AG08395 (cell line): ENCODE data around the gene UBD.

Experiments used
- DNase-seq: peaks from one replicate; pipeline ENCODE4 v3.0.0; 2012; ENCODE audit warnings: mixed read lengths, low spot score

Gene UBD

DNA sequence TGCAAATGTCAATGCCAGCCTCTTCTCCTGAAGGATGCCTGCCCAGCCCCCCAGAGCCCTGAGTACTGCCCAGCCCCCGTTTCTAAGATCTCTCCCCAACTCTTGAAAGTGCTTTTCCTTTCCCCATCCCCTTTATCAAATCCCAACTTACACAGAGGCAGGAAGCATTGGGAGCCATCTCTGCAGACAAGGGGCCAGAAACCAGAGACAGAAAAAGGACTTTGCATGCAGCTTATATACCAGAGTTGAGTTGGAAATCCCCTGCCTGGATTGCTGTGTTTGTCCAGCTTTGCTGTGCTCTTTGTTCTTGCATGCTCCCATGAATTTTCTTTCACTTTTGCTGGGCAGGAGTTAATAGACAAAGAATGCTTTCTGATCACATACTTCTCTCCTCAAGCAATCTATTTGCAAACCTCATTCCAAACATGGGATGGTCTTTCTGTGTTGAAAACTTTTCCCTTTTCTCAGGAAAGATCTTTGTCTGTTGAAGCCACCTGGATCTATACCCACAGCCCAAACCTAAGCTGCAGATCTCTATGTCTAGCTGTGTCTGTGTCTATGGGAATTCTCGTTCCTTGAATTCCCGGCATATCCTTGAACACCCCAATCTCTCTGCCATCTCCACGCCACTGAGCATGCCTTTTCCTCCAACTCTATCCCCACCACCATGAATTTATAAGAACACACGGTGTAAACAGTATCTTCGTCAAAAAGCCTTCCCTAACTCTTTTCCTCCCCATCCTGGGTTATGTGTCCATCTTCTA lies at the start of gene UBD:
Gene UBD (minus strand): TSS at position 209 of the 764 bp plus-strand sequence. CDS start 31 bp downstream, at position 178.
- DNase-seq = no peak

DNA sequence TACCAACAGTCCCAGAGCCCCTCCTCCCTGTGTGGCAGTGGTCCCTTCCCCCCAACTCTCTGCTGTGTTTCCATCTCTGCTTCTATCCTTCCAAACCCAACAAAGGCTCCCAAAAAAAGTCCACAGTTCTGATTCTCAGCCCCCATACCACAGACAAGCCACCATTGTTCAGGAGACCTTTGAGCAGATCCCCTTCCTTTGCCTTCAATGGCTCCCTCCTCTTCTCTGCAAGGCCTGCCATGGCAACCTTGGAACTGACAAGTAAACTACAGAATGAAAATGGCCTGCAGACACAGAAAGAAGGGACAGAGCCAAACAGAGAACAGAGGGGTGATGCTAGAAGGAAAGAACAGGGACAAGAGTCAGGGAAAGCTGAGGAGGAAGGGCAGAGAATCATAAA lies 48.6 kb upstream of the UBD start:
- DNase-seq = no peak

DNA sequence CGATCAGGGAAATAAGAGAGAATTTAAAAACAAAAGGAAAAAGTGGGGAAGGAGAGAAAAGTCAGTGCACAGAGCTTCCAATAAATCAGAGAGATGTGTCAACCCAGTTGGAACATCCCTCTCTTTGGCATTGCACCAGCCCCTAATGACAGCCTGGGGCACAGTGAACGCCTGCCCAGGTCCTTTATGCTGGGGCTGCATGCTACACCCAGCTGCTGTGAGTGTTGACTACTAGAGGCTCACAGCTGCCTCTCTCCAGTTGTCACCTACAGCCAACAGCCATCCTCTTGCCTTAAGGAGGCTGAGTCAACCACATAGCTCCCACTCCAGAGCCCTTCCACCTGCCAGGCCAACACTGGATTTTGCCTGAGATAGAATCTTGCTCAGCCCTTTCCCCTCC lies 44.4 kb upstream of the UBD start:
- DNase-seq = no peak

DNA sequence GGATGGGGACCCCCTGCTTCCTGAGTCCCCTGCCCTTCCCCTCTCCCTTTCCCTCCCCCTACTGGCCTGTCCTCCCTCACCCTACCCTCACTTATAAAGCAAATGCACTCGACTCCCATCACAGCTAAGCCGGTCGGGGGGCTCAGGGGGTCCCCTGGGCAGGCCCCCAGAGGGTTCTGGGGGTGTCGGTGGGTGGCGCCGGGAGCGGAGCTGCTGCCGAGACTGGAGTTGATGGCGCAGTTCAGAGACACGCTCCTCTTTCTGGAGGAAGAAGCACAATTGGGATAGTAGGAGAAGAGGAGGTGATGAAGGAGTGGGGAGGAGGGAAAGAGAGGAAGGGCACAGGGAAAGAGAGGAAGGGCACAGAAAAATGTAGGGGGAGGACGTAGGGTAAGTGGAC lies 43.9 kb upstream of the UBD start:
- no peak for DNase-seq

DNA sequence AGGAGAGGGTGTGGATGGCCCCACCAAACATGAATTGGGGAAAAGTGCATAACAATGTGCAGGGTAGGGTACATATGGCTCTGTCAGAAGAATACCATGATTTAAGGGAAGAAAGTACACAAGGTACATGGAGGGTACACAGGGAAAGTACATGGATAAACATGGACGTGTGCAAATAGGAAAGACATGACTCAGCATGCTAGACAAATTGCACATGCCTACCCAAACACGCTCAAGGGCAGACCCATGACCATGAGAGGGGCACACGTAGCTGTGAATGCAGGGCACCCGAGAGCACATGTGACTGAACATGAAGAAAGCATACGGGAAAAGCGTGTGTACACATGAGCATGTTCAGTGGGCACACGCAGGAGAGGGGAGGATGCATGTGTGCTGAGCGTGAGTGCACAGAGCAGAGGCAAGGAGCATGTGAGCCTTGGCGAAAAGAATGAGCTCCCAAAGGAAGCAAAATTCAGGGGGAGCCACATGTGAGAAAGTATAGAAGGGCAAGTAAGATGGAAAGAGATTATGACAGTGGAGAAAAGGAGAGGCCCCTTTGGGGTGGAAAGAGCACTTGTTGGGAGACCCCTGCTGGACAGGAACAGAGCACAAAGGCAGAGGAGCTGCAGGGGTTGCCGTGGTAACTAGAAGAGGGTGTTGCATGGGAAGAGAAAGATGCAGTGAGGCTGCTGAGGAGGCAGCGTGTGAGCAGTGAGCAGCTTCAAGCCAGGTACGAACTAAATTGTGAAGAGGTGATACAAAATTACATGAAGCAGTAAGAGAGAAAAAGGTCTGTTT lies 43.2 kb upstream of the UBD start:
- no peak for DNase-seq

DNA sequence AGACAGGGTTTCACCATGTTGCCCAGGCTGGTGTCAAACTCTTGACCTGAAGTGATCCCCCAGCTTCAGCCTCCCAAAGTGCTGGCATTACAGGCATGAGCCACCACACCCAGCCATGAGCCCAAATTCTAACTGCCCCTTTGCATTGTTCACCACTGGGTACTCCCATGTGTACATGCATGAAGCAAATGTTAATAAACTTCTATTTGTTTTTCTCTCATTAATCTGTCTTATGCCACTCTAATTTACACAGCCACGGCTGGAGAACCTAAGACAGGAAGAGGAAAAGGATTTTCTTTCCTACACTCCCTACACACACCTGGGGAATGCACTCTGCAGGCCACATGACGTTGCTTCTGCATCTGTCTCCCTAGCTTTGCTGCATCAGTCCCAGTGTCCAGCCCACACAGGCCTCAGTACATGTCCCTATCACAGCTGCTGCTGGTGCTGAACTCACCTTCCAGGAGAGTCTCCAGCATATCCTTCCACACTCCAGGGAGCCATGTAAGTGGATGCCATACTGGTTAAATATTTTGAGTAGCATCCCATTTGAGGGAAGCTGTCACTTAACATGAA lies 38.7 kb upstream of the UBD start:
- no peak for DNase-seq

DNA sequence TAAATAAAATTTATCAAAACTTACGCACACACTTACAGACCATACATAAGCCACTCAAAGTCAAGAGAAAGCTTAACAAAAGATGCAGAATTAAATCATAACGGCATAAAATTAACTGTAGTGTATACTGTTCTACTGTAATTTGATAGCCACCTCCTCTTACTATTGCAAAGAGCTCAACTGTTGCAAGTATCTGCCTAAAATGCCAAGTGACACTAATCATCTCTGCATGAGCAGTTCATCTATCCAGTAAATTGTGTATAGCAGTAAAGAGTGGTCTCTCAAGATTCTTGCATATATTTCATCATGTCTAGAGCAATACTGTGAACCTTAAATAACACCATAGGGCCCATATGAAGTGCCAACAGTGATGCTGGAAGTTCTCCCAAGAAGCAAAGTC lies 37.7 kb upstream of the UBD start:
- DNase-seq = no peak

DNA sequence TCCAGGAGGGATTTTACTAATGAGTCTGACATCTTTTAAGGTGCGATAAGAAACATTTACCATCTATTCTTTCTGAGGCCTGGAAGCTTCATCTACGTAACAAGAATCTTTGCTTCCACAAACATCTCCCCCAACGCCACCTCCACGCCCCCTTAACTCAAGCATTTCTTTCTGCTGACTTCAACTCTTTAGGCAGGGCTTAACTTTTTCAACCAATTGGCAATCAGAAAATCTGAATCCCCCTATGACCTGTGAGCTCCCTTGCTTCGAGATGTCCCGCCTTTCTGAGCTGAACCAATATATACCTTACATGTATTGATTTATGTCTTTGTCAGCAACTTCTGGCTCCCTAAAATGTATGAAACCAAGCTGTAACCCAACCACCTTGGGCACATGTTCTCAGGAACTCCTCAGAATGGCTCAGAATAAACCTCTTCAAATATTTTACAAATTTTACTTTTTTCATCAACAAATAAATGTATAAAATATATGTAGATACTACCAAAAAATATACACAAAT lies 36.9 kb upstream of the UBD start:
- no peak for DNase-seq

DNA sequence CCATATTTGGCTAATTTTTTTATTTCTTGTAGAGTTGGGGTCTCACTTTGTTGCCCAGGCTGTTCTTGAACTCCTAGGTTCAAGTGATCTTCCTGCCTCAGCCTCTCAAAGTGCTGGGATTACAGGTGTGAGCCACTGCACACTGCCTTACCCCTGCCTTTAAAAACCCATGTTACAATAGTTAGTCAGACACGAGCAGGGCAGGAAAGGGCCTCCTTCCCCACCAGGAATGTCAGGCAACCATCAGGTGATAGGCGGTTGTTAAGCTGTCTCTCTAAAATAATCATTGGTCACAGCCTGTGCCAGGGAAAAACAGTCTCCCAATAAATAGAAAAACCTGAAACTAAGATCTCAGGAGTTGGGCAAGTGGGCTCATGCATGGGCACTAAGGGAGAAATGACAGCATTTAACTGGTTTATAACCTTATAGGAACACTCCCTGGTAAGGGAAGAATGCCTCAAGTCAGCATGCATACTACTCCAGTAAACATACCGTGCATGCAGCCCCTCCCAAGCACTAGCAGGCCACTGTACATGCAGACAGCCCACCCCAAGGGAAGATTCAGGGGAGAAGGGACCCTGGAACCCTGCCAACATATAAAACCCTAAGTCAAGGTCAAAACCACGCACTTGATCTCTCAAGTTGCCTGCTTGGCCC lies 33.8 kb upstream of the UBD start:
- DNase-seq = no peak

DNA sequence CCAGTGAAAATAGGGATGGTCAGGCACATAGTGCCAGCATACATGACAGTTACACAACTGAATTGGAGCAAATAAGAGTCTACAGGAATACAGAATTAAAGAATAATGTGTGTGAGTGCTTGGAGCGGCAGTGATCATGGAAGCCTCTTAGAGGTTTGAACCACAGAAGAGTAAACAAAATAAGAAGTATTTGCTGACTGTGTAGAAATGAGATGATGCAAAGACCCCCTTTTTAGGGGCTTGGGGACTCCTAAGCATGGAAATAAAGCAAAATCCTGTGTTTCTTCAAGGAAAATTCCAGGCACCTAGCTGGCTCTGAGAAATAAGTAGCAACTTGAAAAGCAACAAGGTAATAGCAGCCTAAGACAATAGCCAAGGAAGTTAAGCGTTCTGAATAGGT lies 32.1 kb upstream of the UBD start:
- no peak for DNase-seq

DNA sequence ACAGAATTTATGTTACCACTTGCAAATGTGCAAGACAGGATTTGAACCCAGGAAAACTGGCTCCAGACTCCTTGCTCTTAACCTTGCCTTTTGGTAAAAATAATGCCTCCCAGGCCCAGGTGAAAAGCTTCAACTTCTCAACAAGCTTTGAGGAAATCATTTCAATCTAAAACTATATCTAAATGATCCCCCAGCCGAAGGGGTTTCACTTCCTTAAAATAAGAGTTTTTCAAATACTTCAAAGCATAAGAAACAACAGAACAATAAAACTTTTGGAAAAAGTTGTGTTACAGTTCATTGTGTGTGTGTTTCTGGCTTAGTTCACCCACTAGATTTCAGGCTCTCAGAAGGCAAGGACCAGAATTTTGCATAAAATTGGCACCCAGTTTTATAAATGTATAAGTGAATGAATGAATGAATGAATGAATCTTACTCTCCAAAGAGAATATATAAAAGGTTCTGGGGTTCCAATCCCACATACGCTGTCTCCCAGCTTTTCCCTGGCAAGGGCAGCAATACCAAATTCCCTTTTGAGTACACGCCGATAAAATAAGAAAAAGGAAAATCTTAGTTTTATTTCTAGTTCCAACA lies 30.8 kb upstream of the UBD start:
- DNase-seq = no peak

DNA sequence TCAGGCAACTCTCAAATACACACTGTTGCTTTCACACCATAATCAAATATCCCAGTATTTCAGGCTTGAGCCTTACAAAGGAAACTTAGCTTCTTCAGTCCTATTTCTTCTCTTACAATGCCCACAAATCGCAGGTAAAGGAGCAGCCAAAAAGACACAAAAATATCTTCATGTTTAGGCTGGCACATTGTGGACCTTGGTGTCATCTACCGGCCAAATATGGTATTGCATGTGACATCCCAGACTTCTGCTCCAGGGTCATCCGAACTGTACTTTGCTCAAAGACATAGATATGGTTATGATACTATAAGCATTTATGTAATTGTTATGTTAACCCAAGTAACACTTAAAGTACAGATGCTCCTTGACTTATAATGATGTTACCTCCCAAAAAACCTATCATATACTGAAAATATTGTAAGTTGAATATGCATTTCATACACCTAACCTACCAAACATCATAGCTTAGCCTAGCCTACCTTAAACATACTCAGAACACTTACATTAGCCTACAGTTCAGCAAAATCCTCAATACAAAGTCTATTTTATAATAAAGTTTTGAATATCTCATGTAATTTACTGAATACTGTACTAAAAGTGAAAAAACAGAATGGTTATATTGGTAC lies 30.0 kb upstream of the UBD start:
- DNase-seq = peak; percentile 57

DNA sequence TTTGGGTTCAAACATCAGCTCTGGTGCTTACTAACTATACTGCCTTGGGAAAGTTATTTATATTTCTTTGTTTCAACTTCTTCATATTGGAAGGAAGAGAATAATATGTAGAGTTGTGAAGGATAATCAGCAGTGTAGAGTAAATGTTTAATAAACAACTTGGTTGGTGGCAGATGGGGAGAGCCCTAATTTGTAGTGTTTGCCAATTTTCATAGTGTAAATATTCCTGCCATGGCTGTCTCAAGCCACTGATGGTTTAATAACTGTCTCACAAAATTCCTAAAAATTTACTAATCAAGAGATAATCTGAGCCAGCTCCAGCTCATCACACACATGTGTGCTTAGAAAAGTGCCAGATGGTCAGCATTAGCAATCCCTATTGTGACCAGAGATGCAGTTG lies 25.3 kb upstream of the UBD start, which contains the start of gene OR2H2:
Gene OR2H2 (plus strand): TSS at position 301 of the 400 bp plus-strand sequence. CDS start 2,824 bp downstream, outside the sequence.
- DNase-seq = no peak

DNA sequence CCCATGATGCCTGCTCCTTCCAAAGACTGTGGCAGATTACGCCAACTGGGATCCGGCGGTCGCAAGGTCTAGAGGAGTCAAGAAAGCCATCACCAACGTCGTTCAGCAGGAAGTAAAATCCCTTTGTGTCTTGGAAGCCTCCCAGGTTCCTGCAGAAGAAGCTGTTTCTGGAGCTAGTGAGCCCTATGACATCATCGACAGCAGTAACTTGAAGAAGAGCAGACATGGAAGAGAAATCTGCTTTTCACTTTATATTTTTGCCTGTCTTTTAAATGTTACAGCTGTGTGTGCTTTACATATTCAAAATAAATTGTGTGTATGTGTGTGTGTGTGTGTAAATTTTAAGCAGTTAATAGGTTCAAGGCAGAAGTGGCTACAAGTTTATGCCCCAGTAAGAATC lies 18.0 kb upstream of the UBD start:
- no peak for DNase-seq

DNA sequence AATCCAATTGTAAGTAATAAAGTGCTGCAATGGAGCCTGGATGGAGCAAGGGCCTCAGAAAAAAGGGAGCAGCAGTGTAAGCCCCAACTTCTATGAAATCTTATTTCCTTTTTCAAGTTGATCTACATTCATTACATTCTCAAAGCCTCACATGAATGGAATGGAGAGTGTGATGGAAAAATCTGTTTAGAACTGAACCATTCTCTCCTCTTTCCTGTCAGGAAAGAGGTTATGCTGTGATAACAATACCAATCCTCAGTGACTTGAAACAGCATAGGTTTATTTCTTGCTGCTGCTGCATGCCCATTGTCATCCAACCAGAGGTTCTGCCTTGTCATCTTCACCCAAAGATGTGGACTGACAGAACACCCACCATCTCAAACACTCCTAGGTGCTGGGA lies 16.5 kb upstream of the UBD start:
- DNase-seq = no peak

DNA sequence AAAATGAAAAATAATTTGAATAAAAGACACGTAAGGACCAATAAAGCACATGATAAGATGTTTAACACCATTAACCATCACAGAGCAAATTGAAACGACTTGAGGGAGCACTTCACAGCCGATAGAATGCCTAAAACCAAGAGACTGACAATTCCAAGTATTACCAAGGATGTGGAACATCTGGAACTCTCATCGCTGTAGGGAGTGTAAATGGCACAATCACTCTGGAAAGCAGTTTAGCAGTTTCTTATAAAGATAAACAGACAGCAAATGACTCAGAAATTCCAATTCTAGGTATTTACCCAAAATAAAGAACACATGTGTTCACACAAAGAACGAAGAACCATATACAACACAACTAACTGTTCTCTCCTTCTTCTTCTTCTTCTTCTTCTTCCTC lies 8.5 kb upstream of the UBD start:
- no peak for DNase-seq

DNA sequence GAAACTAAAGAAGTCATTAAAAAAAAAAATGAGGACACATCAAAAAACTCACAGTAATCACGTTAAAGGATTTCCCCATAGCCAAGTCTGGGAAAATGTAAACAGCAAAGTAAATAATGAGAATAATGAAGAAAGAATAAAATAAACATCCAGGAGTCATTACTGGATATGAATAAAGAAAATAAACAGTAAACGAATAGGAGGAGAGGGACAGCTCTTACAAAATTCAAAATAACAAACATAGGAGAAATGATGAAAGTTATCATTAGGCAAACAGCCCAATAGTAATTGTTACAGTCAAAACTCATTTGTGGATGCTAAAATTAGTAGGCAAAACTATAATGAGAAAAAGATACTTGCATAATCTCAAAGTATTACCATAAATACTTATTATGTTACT lies 8.0 kb upstream of the UBD start:
- DNase-seq = no peak

DNA sequence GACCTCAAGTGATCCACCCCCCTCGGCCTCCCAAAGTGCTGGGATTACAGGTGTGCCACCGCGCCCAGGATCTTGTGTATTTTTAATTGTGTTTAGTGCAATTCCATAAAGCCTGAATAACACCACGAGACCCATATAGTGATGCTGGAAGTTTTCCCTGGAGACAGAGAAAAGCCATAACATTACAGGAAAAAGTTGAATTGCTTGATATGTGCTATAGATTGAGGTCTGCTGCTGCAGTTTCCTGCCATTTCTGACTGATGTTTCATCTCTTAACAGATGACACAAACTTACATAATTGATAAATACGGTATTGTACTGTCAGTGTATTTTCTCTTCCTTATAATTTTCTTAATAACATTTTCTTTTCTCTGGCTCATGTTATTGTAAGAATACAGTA lies 7.3 kb upstream of the UBD start:
- DNase-seq = no peak

DNA sequence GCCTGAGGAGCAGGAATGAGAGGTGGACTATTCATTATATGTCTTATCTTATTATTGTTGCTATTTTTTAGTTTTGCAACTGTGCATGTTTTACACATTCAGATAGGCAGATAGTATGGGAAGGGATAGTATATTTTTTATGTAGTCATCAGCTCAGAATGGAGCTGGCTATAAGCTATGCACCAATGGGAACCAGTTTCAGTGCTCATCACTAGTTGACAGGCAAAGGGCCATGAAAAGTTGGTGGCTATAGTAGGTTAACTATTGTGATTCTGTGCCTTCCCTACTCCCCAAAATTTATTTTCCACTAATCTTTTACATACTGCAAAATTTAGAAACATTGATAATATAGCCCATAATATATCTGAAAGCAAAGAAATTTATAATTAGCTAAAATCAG lies 5.3 kb upstream of the UBD start:
- DNase-seq = no peak

DNA sequence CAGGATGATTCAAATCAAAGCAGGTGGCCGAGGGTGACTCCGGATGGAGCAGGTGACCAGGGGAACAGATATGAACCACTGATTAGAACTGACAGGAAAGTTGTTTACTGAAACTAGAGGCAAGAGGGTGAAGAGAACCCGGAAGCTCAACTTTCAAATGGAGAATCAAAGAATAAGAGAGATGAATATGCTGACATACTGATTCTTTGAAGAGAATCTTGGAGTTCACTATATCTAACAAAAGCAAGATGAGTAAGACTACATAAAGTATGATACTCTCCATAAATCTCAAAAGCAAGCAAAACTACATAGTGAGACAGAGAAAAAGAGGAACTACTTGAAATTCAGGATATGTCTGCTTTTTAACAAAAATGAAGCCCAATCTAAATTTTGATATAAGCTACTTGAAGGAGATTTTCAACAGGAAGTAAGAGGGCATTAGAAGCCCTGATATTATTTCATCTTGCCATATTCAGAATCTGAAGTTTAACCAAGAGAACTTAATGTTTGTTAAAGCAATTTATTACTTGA lies 4.0 kb upstream of the UBD start:
- no peak for DNase-seq

DNA sequence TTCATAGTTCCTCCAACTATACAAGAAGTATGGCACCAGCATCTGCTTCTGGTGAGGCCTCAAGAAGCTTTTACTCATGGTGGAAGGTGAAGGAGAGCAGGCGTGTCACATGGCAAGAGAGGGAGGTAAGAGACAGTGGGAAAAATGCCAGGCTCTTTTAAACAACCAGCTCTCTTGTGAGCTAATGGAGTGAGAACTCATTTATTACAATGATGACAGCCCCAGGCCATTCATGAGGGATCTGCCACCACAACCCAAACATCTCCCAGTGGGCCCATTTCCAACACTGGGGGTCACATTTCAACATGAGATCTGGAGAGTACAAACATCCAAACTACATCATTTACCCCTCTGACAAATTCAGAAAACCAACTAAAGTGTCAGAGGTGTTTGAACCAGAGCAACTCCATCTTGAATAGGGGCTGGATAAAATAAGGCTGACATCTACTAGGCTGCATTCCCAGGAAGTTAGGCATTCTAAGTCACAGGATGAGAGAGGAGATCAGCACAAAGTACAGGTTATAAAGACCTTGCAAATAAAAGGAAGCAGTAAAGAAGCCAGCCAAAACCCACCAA lies 2.2 kb upstream of the UBD start:
- DNase-seq = no peak
